Body of pancreas (tissue), 4 donors: ENCODE data around the gene MKX.

ENCODE experiments used
- POLR2A ChIP-seq, 3 donors: fragments of 450-650 bp; IDR thresholded peaks; one replicate each; pipeline ENCODE4 v1.6.1; 2016; ENCODE audit warnings: antibody characterized with exemption in 3 of 3, mild to moderate bottlenecking in 2 of 3
- TF ChIP-seq, protein P1 (sequence below), 7 experiments: fragments of 450-650 bp in 4 of 7; fragments of 200-600 bp in 3 of 7; sonication (generic) in 3 of 7; IDR thresholded peaks; one replicate each; pipeline ENCODE4 v1.5.1; 2016 to 2019; ENCODE audit warnings: antibody characterized with exemption in 7 of 7

DNA sequence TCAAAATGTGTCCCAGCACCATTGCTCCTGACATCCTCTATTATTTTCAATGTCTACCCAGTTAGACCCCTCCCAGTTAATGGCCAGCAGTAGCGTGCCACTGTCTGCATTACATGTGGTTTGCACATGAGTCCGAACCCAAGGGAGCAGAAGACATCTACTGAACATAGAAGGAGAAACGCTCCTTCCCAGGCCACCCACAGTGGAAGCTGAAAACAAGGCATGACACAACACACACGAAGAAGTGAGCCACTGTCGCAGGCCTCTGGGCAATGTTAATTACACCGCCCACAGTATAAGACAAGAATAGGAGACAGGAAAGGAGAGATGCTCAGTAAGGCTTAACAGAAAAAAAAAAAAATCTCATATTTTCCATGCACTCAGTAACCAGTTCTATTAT is 50.5 kb downstream of the MKX start:
- TF ChIP-seq, protein P1, sequence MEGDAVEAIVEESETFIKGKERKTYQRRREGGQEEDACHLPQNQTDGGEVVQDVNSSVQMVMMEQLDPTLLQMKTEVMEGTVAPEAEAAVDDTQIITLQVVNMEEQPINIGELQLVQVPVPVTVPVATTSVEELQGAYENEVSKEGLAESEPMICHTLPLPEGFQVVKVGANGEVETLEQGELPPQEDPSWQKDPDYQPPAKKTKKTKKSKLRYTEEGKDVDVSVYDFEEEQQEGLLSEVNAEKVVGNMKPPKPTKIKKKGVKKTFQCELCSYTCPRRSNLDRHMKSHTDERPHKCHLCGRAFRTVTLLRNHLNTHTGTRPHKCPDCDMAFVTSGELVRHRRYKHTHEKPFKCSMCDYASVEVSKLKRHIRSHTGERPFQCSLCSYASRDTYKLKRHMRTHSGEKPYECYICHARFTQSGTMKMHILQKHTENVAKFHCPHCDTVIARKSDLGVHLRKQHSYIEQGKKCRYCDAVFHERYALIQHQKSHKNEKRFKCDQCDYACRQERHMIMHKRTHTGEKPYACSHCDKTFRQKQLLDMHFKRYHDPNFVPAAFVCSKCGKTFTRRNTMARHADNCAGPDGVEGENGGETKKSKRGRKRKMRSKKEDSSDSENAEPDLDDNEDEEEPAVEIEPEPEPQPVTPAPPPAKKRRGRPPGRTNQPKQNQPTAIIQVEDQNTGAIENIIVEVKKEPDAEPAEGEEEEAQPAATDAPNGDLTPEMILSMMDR (IDR thresholded peaks at IDR 0.05), result no peak
- no peak for TF ChIP-seq POLR2A (IDR thresholded peaks at IDR 0.05)
